ENCODE measurements around the gene FAM174B.

GRCh38 chr15:92638291-92638708 lies 17.3 kb downstream of the FAM174B start:
- TF ChIP-seq POLR2A (IDR thresholded peaks at IDR 0.05) (no peak), CTCF (IDR thresholded peaks at IDR 0.05) (no peak), POLR2AphosphoS5 (IDR thresholded peaks at IDR 0.05; ENCODE audit: insufficient read depth in 1 of 2, low read depth in 1 of 2) (no peak)
